GM12878 (cell line): ENCODE data around the gene MRPS22. TPM values are rescaled to one million over a fixed set of nuclear protein-coding genes. Genes with fewer than 3 reads are reported as not detected.

ENCODE experiments used
- ATAC-seq: fragments of 200-7000 bp; cut with Tn5 transposase; 3 replicates; pipeline ENCODE4 v1.9.1; 2020; ENCODE audit warnings: mild to moderate bottlenecking, moderate library complexity
- BruUV-seq: library from RNA; stranded (reverse); fragments of 400-500 nt; replicated peaks from 2 replicates; lab custom pipeline; 2021; lab: Mats Ljungman, UMichigan
- CTCF ChIA-PET: fragments of 300-600 bp; sonication (Branson Sonifier 250); formaldehyde crosslinking; extraction: SDS; loops from one replicate; lab custom pipeline; 2021; ENCODE audit warnings: inconsistent platforms; lab: Yijun Ruan, JAX
- POLR2A ChIA-PET: fragments of 350-600 bp; formaldehyde crosslinking; extraction: SDS; loops from one replicate; lab custom pipeline; 2021; ENCODE audit warnings: inconsistent platforms; lab: Charles Lee
- RAD21 ChIA-PET: fragments of 300-600 bp; sonication (Branson Sonifier 250); formaldehyde crosslinking; loops from one replicate; lab custom pipeline; 2023; ENCODE audit warnings: antibody characterized with exemption; ENCODE audit not compliant: unreplicated experiment; lab: Charles Lee
- SMC1A ChIA-PET: fragments of 300-600 bp; sonication (Branson Sonifier 250); formaldehyde crosslinking; loops from one replicate; lab custom pipeline; 2023; ENCODE audit not compliant: unreplicated experiment, uncharacterized antibody; lab: Charles Lee
- DNase-seq: peaks from one replicate; pipeline ENCODE4 v3.0.0-alpha.2; 2011; ENCODE audit warnings: low read depth, low spot score
- FAIRE-seq: peaks from 3 replicates; lab custom pipeline; 2011; peaks lifted over from hg19 to GRCh38; lab: Jason Lieb, UNC
- H2AFZ ChIP-seq: 2 replicates; pipeline ENCODE4 v1.6.0; 2011; ENCODE audit warnings: low read depth, low read length, control low read depth; ENCODE audit not compliant: control insufficient read depth
- H3K27ac ChIP-seq: 2 replicates; pipeline ENCODE4 v1.5.1; 2011; ENCODE audit warnings: control low read depth; ENCODE audit not compliant: control insufficient read depth, insufficient read depth
- H3K27me3 ChIP-seq, 2 experiments: replicated peaks in 1 of 2; 2 replicates each; pipeline versions ENCODE4 v1.6.0 to v1.6.1; 2011; ENCODE audit warnings: low read length in 1 of 2; ENCODE audit not compliant: control insufficient read depth in 2 of 2, insufficient read depth in 2 of 2
- H3K36me3 ChIP-seq, 2 experiments: 2 replicates each; pipeline ENCODE4 v1.5.1; 2011; ENCODE audit warnings: low read length in 1 of 2; ENCODE audit not compliant: control insufficient read depth in 2 of 2, insufficient read depth in 2 of 2
- H3K4me1 ChIP-seq: 2 replicates; pipeline ENCODE4 v1.6.1; 2011; ENCODE audit warnings: mild to moderate bottlenecking, low read length, moderate library complexity, mixed read lengths; ENCODE audit not compliant: control insufficient read depth, insufficient read depth
- H3K4me2 ChIP-seq: 2 replicates; pipeline ENCODE4 v1.6.0; 2011; ENCODE audit warnings: control low read depth; ENCODE audit not compliant: control insufficient read depth, insufficient read depth
- H3K4me3 ChIP-seq: fragments of 200-600 bp; sonication (generic); 2 replicates; pipeline ENCODE4 v1.5.1; 2016
- H3K79me2 ChIP-seq: 2 replicates; pipeline ENCODE4 v1.6.0; 2011; ENCODE audit warnings: low read length; ENCODE audit not compliant: control insufficient read depth, insufficient read depth
- H3K9ac ChIP-seq: 2 replicates; pipeline ENCODE4 v1.8.0; 2011; ENCODE audit warnings: low read length, control low read depth, mixed read lengths; ENCODE audit not compliant: control insufficient read depth, insufficient read depth
- H3K9me3 ChIP-seq: replicated peaks from 3 replicates; pipeline ENCODE4 v1.5.1; 2011; ENCODE audit warnings: mild to moderate bottlenecking, low read length; ENCODE audit not compliant: control insufficient read depth, insufficient read depth
- H4K20me1 ChIP-seq: 2 replicates; pipeline ENCODE4 v1.6.0; 2011; ENCODE audit not compliant: control insufficient read depth, insufficient read depth
- GATAD2B ChIP-seq: fragments of 450-650 bp; conservative IDR thresholded peaks from 2 replicates; pipeline ENCODE4 v1.6.1; 2017; ENCODE audit warnings: low read depth, mild to moderate bottlenecking, moderate library complexity
- STAT1 ChIP-seq: fragments of 450-650 bp; conservative IDR thresholded peaks from 2 replicates; pipeline ENCODE4 v1.6.1; 2014; ENCODE audit warnings: antibody characterized with exemption, mild to moderate bottlenecking
- ZNF24 ChIP-seq: fragments of 450-650 bp; IDR thresholded peaks from 2 replicates; pipeline ENCODE4 v1.6.1; 2017; ENCODE audit warnings: antibody characterized with exemption, mild to moderate bottlenecking
- WGBS: methylation state at CpG from one replicate; pipeline ENCODE4 v1.1.6; 2016; ENCODE audit warnings: low lambda C conversion rate; ENCODE audit not compliant: insufficient replicate concordance, insufficient coverage; ENCODE audit errors: missing lambda C conversion rate; 5-methylcytosine and 5-hydroxymethylcytosine counted together
- in situ Hi-C: fragments of 300-500 bp; cut with MboI; formaldehyde crosslinking; loops from 9 replicates; pipeline ENCODE4 v1.14.3; 2018; ENCODE audit warnings: mixed read lengths
- intact Hi-C: fragments of 100-400 bp; cut with micrococcal nuclease; formaldehyde crosslinking; loops from one replicate; pipeline ENCODE4 v1.14.2; 2022; ENCODE audit not compliant: unreplicated experiment
- polyA plus RNA-seq, 11 experiments: library from polyadenylated mRNA; depleted of rRNA in 4 of 11; unstranded in 6 of 11; stranded (reverse) in 5 of 11; fragments of >200 nt; fragmentation: Nextera tagmentation in 4 of 11; fragmentation: Illumina TruSeq in 1 of 11; extraction: Ambion mirVana in 4 of 11; extraction: Trizol in 1 of 11; gene quantifications; 1 replicate in 1 of 11; 2 replicates in 10 of 11; pipeline versions ENCODE4 v1.2.1 to v1.2.3, GENCODE V29; 2011 to 2016; ENCODE audit warnings: inconsistent platforms in 2 of 11, missing spikeins in 2 of 11, low read depth in 1 of 11
- total RNA-seq, 4 experiments: library from RNA; depleted of rRNA in 3 of 4; stranded (reverse); fragments of >200 nt in 3 of 4; fragmentation: Illumina TruSeq in 1 of 4; extraction: Trizol in 1 of 4; gene quantifications; 2 replicates each; pipeline versions ENCODE4 v1.2.1 to v1.2.3, GENCODE V29; 2013 to 2021
- TF ChIP-seq, protein P1 (sequence below), 3 experiments: IDR thresholded peaks in 2 of 3; conservative IDR thresholded peaks in 1 of 3; 2 replicates each; pipeline ENCODE4 v1.5.1; 2011; ENCODE audit warnings: low read depth in 3 of 3, low read length in 3 of 3, mild to moderate bottlenecking in 3 of 3, control low read depth in 2 of 3, moderate library complexity in 2 of 3, inconsistent platforms in 1 of 3, mixed read lengths in 1 of 3; ENCODE audit not compliant: control insufficient read depth in 2 of 3, insufficient read depth in 1 of 3; ENCODE audit errors: extremely low read depth in 1 of 3

The MRPS22 gene
- total and polyA plus RNA-seq, 10 of the 15 experiments (the other 5 are each of a cell fraction or from before 2014, with no cell fraction given), result 44.3 to 146 (median 75.2) TPM

DNA sequence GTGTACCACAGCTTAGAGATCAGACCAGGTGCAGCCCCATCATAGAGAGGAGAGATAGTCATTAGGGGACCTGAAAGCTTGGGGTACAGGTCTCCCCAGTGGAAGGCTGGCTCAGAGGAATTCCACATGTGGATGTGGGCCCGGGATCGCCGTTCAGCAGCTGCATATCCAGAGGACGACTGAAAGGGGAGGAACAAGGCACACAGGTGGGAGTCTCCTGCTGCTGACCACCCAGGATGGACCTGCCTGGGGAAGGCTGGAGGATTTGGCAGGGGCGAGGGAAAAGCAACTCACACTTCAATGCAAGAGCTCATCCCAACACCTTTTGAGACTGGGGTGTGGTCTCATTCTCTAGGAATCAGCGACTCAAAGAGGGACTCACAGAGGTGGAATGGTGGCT lies 25.0 kb upstream of the MRPS22 start:
- RAD21 ChIA-PET, result no interaction called here

DNA sequence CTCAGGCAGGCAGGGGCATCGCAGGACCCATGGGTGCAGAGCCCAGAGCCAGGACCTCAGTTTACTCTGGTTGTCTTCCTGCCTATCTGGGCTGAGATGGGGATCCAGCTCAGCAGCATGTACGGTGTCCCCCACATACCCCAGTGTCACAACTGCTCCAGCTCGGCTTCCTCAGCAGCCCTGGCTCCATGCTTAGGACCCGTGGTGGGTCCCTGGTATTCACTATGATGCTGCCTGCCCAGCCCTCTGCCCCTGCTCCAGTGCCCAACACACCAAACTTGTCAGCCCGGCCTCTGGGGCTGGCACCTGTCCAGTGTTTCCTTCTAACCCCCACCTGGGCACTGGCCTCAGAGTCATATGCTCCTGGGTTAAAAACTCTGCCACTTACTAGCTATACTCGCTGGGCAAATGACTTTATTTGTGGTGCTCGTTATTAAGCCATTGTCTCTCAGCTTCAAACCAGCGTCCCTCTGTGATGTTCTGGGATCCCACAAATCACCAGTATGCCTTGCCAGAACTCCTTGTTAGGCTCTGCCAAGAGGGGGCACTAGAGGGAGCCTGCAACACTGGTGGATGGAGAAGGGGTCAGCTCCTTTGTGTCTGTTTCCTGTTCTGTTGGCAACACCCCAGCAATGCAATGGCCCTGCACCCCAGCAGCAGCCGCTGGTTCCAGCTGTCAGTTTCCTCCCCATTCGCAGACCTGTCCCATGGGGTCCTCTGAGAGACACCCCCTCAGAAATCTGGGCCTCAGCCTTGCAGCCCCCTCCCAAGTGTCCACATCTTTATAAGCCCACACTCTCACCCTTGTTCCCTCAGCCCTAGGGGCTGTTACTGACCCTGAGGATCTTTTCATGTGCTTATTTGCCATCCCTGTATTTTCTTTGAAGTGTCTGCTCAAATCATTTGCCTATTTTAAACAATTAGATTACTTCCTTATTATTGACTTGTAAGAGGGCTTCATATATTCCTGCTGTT lies 24.1 kb upstream of the MRPS22 start:
- 28% methylated on average over 10 of the region's 10 CpGs for WGBS
- ATAC-seq (0 out of 3 replicates have a peak, but pooled peaks have one; percentile 36), DNase-seq (no peak), FAIRE-seq (no peak)
- Histone ChIP-seq H3K36me3 (no peaks in the 10 kb centered on the region), H4K20me1 (no peaks in the 10 kb centered on the region), H3K4me2 (no peak overlapping the region), H3K4me1 (no peaks in the 10 kb centered on the region), H3K9ac (no peak overlapping the region), H3K79me2 (no peaks in the 10 kb centered on the region), H3K4me3 (no peak overlapping the region), H3K27me3 (no peaks in the 10 kb centered on the region; a peak in 1 of 4 replicates), H3K9me3 (no peaks in the 10 kb centered on the region), H3K27ac (no peak overlapping the region), H2AFZ (no peak overlapping the region)
- BruUV-seq, result no TSS peak
- POLR2A ChIA-PET, result no interaction called here
- TF ChIP-seq ZNF24, result no peak
- TF ChIP-seq, protein P1, sequence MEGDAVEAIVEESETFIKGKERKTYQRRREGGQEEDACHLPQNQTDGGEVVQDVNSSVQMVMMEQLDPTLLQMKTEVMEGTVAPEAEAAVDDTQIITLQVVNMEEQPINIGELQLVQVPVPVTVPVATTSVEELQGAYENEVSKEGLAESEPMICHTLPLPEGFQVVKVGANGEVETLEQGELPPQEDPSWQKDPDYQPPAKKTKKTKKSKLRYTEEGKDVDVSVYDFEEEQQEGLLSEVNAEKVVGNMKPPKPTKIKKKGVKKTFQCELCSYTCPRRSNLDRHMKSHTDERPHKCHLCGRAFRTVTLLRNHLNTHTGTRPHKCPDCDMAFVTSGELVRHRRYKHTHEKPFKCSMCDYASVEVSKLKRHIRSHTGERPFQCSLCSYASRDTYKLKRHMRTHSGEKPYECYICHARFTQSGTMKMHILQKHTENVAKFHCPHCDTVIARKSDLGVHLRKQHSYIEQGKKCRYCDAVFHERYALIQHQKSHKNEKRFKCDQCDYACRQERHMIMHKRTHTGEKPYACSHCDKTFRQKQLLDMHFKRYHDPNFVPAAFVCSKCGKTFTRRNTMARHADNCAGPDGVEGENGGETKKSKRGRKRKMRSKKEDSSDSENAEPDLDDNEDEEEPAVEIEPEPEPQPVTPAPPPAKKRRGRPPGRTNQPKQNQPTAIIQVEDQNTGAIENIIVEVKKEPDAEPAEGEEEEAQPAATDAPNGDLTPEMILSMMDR (IDR thresholded peaks at IDR 0.05 in 2 of 3, conservative IDR thresholded peaks at IDR 0.05 in 1 of 3; ENCODE audit: control insufficient read depth in 2 of 3, extremely low read depth in 1 of 3, insufficient read depth in 1 of 3, low read depth in 3 of 3, low read length in 3 of 3), result peak; percentile 7 to 38 (median 24); a peak in 4 of 6 replicates
- CTCF ChIA-PET, result interaction anchor here (1.1 to 2.6 kb wide), 2 partner anchors 9 to 208 kb away, joined by 3 to 10 read pairs; no protein-coding TSS in a partner anchor
- RAD21 ChIA-PET, result no interaction called here
- in situ Hi-C loops, result loop anchor here (10.0 kb wide), 2 partner anchors 215 to 385 kb away; no protein-coding TSS in a partner anchor
- SMC1A ChIA-PET, result no interaction called here
- intact Hi-C loops, result no loop called here

More for the DNA sequence above, 25.0 kb upstream of the MRPS22 start:
- CTCF ChIA-PET, result interaction anchor here (1.1 to 2.6 kb wide), 2 partner anchors 10 to 207 kb away, joined by 3 to 10 read pairs; no protein-coding TSS in a partner anchor
- Histone ChIP-seq H3K4me2 (no peak overlapping the region), H3K4me3 (no peak overlapping the region), H3K9ac (no peak overlapping the region), H3K27me3 (no peaks in the 10 kb centered on the region; a peak in 1 of 4 replicates), H3K4me1 (no peaks in the 10 kb centered on the region), H3K79me2 (no peaks in the 10 kb centered on the region), H4K20me1 (no peaks in the 10 kb centered on the region)
- DNase-seq, result no peak
- intact Hi-C loops, result no loop called here
- no TSS peak for BruUV-seq
- ATAC-seq, result no peak
- POLR2A ChIA-PET, result no interaction called here
- no peak for FAIRE-seq
- TF ChIP-seq GATAD2B (no peak), STAT1 (no peak)
- TF ChIP-seq, all 136 proteins: peak for 0
- H3K9me3 ChIP-seq, result no peaks in the 10 kb centered on the region
- SMC1A ChIA-PET, result no interaction called here
- no peak overlapping the region for H2AFZ ChIP-seq
- in situ Hi-C loops, result loop anchor here (10.0 kb wide), 2 partner anchors 214 to 384 kb away; no protein-coding TSS in a partner anchor
- 41% methylated on average over 6 of the region's 6 CpGs for WGBS
- H3K27ac ChIP-seq, result no peak overlapping the region
- no peaks in the 10 kb centered on the region for H3K36me3 ChIP-seq
